Thyroid gland (tissue), 4 donors: ENCODE data around the gene CTBP1.

ENCODE experiments used
- CTCF ChIP-seq, 6 experiments: fragments of 200-600 bp in 3 of 6; fragments of 450-650 bp in 3 of 6; sonication (generic) in 3 of 6; IDR thresholded peaks; one replicate each; pipeline ENCODE4 v1.5.1; 2016 to 2019; ENCODE audit warnings: antibody characterized with exemption in 6 of 6, mild to moderate bottlenecking in 2 of 6, inconsistent platforms in 1 of 6, moderate library complexity in 1 of 6
- POLR2A ChIP-seq, 2 donors: fragments of 450-650 bp; IDR thresholded peaks; one replicate each; pipeline ENCODE4 v1.6.1; 2017; ENCODE audit warnings: antibody characterized with exemption in 2 of 2, mild to moderate bottlenecking in 2 of 2, moderate library complexity in 1 of 2

- TF ChIP-seq CTCF (IDR thresholded peaks at IDR 0.05) (no peak), POLR2A (IDR thresholded peaks at IDR 0.05) (no peak)
These were observed 45.8 kb downstream of the CTBP1 start for GRCh38 chr4:1203026-1203616.
